OCI-LY7 (cell line): ENCODE data around the gene SREK1IP1. TPM values are rescaled to one million over a fixed set of nuclear protein-coding genes. Genes with fewer than 3 reads are reported as not detected.

Experiments
- BruUV-seq: library from RNA; stranded (reverse); fragments of 400-500 nt; replicated peaks from 2 replicates; lab custom pipeline; 2021; lab: Mats Ljungman, UMichigan
- CTCF ChIA-PET: fragments of 300-600 bp; sonication (Branson Sonifier 250); formaldehyde crosslinking; loops from one replicate; lab custom pipeline; 2022; ENCODE audit warnings: antibody characterized with exemption; ENCODE audit not compliant: unreplicated experiment; lab: Charles Lee
- POLR2A ChIA-PET: fragments of 300-600 bp; sonication (Branson Sonifier 250); formaldehyde crosslinking; loops from one replicate; lab custom pipeline; 2022; ENCODE audit warnings: antibody characterized with exemption; lab: Charles Lee
- DNase-seq: peaks from one replicate; pipeline ENCODE4 v3.0.0-alpha.2; 2015; ENCODE audit warnings: low spot score
- H2AFZ ChIP-seq: fragments of 200-600 bp; sonication (generic), shearing (Covaris generic); 2 replicates; pipeline ENCODE4 v1.6.1; 2014; ENCODE audit warnings: mild to moderate bottlenecking, antibody characterized with exemption, low read length, moderate library complexity
- H3K27ac ChIP-seq: fragments of 200-600 bp; sonication (generic); 2 replicates; pipeline ENCODE4 v1.5.1; 2014; ENCODE audit warnings: mixed run types, low read depth, mild to moderate bottlenecking, moderate library complexity, low read length, inconsistent platforms; ENCODE audit not compliant: poor library complexity, severe bottlenecking
- H3K36me3 ChIP-seq: fragments of 200-600 bp; sonication (generic); 2 replicates; pipeline ENCODE4 v1.6.1; 2014; ENCODE audit warnings: mild to moderate bottlenecking, antibody characterized with exemption, low read length, moderate library complexity, mixed read lengths; ENCODE audit not compliant: insufficient read depth
- H3K4me1 ChIP-seq: fragments of 200-600 bp; sonication (generic); 2 replicates; pipeline ENCODE4 v1.5.1; 2014; ENCODE audit warnings: mild to moderate bottlenecking, low read length; ENCODE audit not compliant: insufficient read depth, poor library complexity, severe bottlenecking
- H3K4me2 ChIP-seq: fragments of 200-600 bp; sonication (generic); 2 replicates; pipeline ENCODE4 v1.6.1; 2014; ENCODE audit warnings: mild to moderate bottlenecking, low read length
- H3K4me3 ChIP-seq: fragments of 200-600 bp; sonication (generic); 2 replicates; pipeline ENCODE4 v1.5.1; 2014; ENCODE audit warnings: mild to moderate bottlenecking, low read depth, low read length; ENCODE audit not compliant: poor library complexity, severe bottlenecking
- H3K79me2 ChIP-seq: fragments of 200-600 bp; sonication (generic); 2 replicates; pipeline ENCODE4 v1.6.1; 2016; ENCODE audit warnings: low read depth, mild to moderate bottlenecking, low read length, moderate library complexity, mixed read lengths; ENCODE audit not compliant: insufficient read depth
- H3K9me2 ChIP-seq: fragments of 200-600 bp; sonication (generic); 2 replicates; pipeline ENCODE4 v1.6.1; 2016; ENCODE audit warnings: mild to moderate bottlenecking, low read length, mixed read lengths; ENCODE audit not compliant: insufficient read depth
- H3K9me3 ChIP-seq: fragments of 200-600 bp; sonication (generic); 2 replicates; pipeline ENCODE4 v1.6.1; 2014; ENCODE audit warnings: mild to moderate bottlenecking, mixed run types, low read length, mixed read lengths
- H4K20me1 ChIP-seq: fragments of 200-600 bp; sonication (generic); 2 replicates; pipeline ENCODE4 v1.6.1; 2014; ENCODE audit warnings: mild to moderate bottlenecking, antibody characterized with exemption, low read length, moderate library complexity, mixed read lengths; ENCODE audit not compliant: insufficient read depth
- CTCF ChIP-seq: fragments of 200-600 bp; sonication (generic); conservative IDR thresholded peaks from 2 replicates; pipeline ENCODE4 v1.5.1; 2014; ENCODE audit warnings: mild to moderate bottlenecking, antibody characterized with exemption, low read length, moderate library complexity, mixed read lengths
- EZH2phosphoT487 ChIP-seq: fragments of 200-600 bp; sonication (generic); IDR thresholded peaks from 2 replicates; pipeline ENCODE4 v1.6.1; 2018; ENCODE audit warnings: low read depth, borderline replicate concordance, mild to moderate bottlenecking, mixed run types, antibody characterized with exemption, low read length, moderate library complexity, mixed read lengths
- intact Hi-C: fragments of 100-400 bp; cut with micrococcal nuclease; formaldehyde crosslinking; loops from one replicate; pipeline ENCODE4 v1.10.0; 2022; ENCODE audit not compliant: unreplicated experiment
- total RNA-seq, 2 experiments: library from RNA; depleted of rRNA in 1 of 2; stranded (reverse); fragments of >200 nt in 1 of 2; shearing (Covaris generic) in 1 of 2; gene quantifications; 2 replicates each; pipeline ENCODE4 v1.2.3, GENCODE V29; 2014 to 2022

Gene SREK1IP1
- total RNA-seq, 2 experiments from 2014 or later = 4.8 to 23.0 TPM

- intact Hi-C loops = no loop called here
- BruUV-seq = no TSS peak
Observed at GRCh38 chr5:64688965-64689364, 79.5 kb downstream of the SREK1IP1 start.

GRCh38 chr5:64688391-64688790 lies 80.1 kb downstream of the SREK1IP1 start:
- ChIA-PET CTCF (no interaction called here), POLR2A (interaction anchor here (0.5 kb wide), 1 partner anchor 44 kb away, joined by 3 read pairs; no protein-coding TSS in a partner anchor)
- Histone ChIP-seq H2AFZ (no peak overlapping the region), H3K4me2 (no peak overlapping the region), H4K20me1 (no peaks in the 10 kb centered on the region), H3K9me2 (no peaks in the 10 kb centered on the region), H3K79me2 (no peaks in the 10 kb centered on the region), H3K27ac (no peak overlapping the region), H3K9me3 (no peaks in the 10 kb centered on the region), H3K4me3 (no peak overlapping the region), H3K36me3 (no peaks in the 10 kb centered on the region), H3K4me1 (no peaks in the 10 kb centered on the region)
- intact Hi-C loops = no loop called here
- TF ChIP-seq CTCF = no peak
- no peak for TF ChIP-seq EZH2phosphoT487
- no peak for DNase-seq
- BruUV-seq = no TSS peak

More at GRCh38 chr5:64688965-64689364, 79.5 kb downstream of the SREK1IP1 start:
- Histone ChIP-seq H3K27ac (no peak overlapping the region), H3K4me2 (no peak overlapping the region), H3K9me2 (no peaks in the 10 kb centered on the region), H3K36me3 (no peaks in the 10 kb centered on the region), H3K4me3 (no peak overlapping the region), H3K9me3 (no peaks in the 10 kb centered on the region), H2AFZ (no peak overlapping the region), H3K4me1 (no peaks in the 10 kb centered on the region), H4K20me1 (no peaks in the 10 kb centered on the region), H3K79me2 (no peaks in the 10 kb centered on the region)
- DNase-seq = no peak
- CTCF ChIA-PET = no interaction called here
- POLR2A ChIA-PET = interaction anchor here (0.5 kb wide), 1 partner anchor 44 kb away, joined by 3 read pairs; no protein-coding TSS in a partner anchor
- TF ChIP-seq EZH2phosphoT487 (no peak), CTCF (no peak)

GRCh38 chr5:64685866-64686265 lies 82.6 kb downstream of the SREK1IP1 start:
- POLR2A ChIA-PET = no interaction called here
- Histone ChIP-seq H3K9me3 (no peaks in the 10 kb centered on the region), H4K20me1 (no peaks in the 10 kb centered on the region), H3K9me2 (no peaks in the 10 kb centered on the region), H3K36me3 (no peaks in the 10 kb centered on the region), H3K4me3 (no peak overlapping the region), H2AFZ (no peak overlapping the region), H3K4me2 (no peak overlapping the region), H3K27ac (no peak overlapping the region), H3K4me1 (no peaks in the 10 kb centered on the region), H3K79me2 (no peaks in the 10 kb centered on the region)
- no TSS peak for BruUV-seq
- DNase-seq = no peak
- CTCF ChIA-PET = no interaction called here
- no peak for TF ChIP-seq EZH2phosphoT487
- TF ChIP-seq CTCF = no peak
- intact Hi-C loops = no loop called here
